GM12892 (cell line): ENCODE results near the gene CD300E.

Experiments used
- POLR2A ChIP-seq: IDR thresholded peaks from 2 replicates; pipeline ENCODE4 v1.6.1; 2011; ENCODE audit warnings: low read depth, low read length, control low read depth
- TAF1 ChIP-seq: IDR thresholded peaks from 2 replicates; pipeline ENCODE4 v1.6.1; 2011; ENCODE audit warnings: low read depth, mild to moderate bottlenecking, control low read depth, low read length, borderline replicate concordance

DNA sequence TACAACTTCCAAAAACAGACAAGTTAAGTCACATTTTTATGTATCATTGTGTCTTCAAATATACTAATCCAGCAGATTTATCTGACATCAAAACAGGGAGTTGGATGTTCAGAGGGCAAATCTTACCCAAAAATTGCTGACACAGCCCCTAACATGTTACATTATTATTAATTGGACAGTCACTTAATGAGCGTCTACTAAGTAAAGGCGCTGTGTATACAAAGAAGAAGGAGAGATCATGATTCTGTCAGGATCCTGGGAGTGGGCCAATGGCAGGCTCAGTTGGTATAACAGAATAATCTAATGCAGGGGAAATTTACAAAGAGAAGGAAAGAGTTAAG lies 18.4 kb upstream of the CD300E start:
- TF ChIP-seq TAF1, result no peak
- no peak for TF ChIP-seq POLR2A
